Tibial nerve (tissue), 4 donors: ENCODE measurements around the gene PNPLA2.

ENCODE experiments used
- EP300 ChIP-seq, 2 donors: sonication (generic); formaldehyde crosslinking; IDR thresholded peaks; one replicate each; pipeline ENCODE4 v1.6.1; 2017; ENCODE audit warnings: antibody characterized with exemption in 2 of 2, mild to moderate bottlenecking in 1 of 2
- TF ChIP-seq, protein P1 (sequence below), 5 experiments: fragments of 200-600 bp in 3 of 5; fragments of 450-650 bp in 2 of 5; sonication (generic) in 3 of 5; IDR thresholded peaks; one replicate each; pipeline ENCODE4 v1.5.1; 2016 to 2019; ENCODE audit warnings: antibody characterized with exemption in 5 of 5, mild to moderate bottlenecking in 3 of 5, moderate library complexity in 2 of 5

DNA sequence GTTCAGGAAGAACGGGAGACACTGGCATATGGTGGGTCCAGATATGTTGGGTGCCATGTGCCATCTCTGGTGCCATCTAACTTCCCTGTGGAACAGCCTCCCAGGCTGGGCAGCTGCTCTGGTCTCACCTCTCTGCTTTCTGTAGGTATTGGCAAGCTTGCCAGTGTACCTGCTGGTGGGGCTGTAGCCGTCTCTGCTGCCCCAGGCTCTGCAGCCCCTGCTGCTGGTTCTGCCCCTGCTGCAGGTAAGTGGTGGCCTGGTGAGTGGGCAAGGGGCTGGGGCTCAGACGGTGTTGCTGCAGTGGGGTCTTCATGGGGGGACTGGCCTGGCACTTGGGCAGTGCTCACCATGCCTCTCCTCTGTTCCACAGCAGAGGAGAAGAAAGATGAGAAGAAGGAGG, 6.3 kb upstream of the PNPLA2 start:
- TF ChIP-seq, protein P1, sequence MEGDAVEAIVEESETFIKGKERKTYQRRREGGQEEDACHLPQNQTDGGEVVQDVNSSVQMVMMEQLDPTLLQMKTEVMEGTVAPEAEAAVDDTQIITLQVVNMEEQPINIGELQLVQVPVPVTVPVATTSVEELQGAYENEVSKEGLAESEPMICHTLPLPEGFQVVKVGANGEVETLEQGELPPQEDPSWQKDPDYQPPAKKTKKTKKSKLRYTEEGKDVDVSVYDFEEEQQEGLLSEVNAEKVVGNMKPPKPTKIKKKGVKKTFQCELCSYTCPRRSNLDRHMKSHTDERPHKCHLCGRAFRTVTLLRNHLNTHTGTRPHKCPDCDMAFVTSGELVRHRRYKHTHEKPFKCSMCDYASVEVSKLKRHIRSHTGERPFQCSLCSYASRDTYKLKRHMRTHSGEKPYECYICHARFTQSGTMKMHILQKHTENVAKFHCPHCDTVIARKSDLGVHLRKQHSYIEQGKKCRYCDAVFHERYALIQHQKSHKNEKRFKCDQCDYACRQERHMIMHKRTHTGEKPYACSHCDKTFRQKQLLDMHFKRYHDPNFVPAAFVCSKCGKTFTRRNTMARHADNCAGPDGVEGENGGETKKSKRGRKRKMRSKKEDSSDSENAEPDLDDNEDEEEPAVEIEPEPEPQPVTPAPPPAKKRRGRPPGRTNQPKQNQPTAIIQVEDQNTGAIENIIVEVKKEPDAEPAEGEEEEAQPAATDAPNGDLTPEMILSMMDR (IDR thresholded peaks at IDR 0.05) = no peak
- no peak for TF ChIP-seq EP300 (IDR thresholded peaks at IDR 0.05)
